ENCODE data around the gene PFDN4. TPM values are rescaled to one million over a fixed set of nuclear protein-coding genes. Genes with fewer than 3 reads are reported as not detected.

Gene PFDN4
- total RNA-seq, 1 donor from 2014 or later = 23.4 TPM

DNA sequence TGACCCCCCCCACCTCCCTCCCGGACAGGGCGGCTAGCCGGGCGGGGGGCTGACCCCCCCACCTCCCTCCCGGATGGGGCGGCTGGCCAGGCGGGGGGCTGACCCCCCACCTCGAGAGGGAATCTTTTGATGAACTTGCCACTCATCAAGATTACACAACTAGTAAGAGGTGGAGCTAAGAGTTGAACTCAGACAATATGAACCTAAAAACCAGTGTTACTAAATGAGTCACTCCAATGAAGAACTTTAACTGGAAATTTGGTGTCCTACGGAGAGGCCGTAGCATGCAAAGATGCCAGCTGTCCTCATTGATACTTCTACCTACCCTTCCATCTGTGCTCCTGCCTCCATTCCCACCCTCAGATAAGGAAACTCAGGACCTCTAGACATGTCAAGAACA lies 42.8 kb downstream of the PFDN4 start:
- intact Hi-C loops (cut with micrococcal nuclease) = no loop called here

DNA sequence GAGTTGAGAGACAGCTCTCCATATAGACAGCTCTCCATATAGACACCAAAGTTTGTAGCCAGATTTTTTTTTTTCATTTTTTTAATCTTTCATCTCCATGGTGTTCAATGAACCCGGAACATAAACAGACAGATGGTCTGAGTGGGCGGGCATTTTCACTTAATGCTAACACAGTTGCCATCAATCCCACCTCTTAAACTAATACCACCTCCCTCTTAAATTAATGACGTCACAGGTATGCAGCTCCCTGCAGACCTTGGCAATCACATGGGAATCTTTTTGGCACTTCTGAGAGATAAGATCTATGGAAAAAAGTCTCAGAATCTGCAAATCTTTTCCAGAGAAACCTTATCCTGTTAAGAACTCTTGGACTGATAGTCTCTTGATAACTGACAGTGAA lies 43.2 kb downstream of the PFDN4 start:
- TF ChIP-seq, protein P1, sequence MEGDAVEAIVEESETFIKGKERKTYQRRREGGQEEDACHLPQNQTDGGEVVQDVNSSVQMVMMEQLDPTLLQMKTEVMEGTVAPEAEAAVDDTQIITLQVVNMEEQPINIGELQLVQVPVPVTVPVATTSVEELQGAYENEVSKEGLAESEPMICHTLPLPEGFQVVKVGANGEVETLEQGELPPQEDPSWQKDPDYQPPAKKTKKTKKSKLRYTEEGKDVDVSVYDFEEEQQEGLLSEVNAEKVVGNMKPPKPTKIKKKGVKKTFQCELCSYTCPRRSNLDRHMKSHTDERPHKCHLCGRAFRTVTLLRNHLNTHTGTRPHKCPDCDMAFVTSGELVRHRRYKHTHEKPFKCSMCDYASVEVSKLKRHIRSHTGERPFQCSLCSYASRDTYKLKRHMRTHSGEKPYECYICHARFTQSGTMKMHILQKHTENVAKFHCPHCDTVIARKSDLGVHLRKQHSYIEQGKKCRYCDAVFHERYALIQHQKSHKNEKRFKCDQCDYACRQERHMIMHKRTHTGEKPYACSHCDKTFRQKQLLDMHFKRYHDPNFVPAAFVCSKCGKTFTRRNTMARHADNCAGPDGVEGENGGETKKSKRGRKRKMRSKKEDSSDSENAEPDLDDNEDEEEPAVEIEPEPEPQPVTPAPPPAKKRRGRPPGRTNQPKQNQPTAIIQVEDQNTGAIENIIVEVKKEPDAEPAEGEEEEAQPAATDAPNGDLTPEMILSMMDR (IDR thresholded peaks at IDR 0.05; ENCODE audit: borderline replicate concordance) = no peak
- no peaks in the 10 kb centered on the region for H3K27me3 ChIP-seq (ENCODE audit: low read depth)
- intact Hi-C loops (cut with micrococcal nuclease) = no loop called here
- H3K27ac ChIP-seq (replicated peaks) = no peak overlapping the region
- H3K9me3 ChIP-seq (replicated peaks) = no peaks in the 10 kb centered on the region
- H3K4me3 ChIP-seq = no peak overlapping the region
- H3K4me1 ChIP-seq = no peaks in the 10 kb centered on the region
- H3K36me3 ChIP-seq = no peaks in the 10 kb centered on the region
- no peak for DNase-seq

More for the DNA sequence above, 42.8 kb downstream of the PFDN4 start:
- no peaks in the 10 kb centered on the region for H3K36me3 ChIP-seq
- DNase-seq = no peak
- H3K27me3 ChIP-seq (ENCODE audit: low read depth) = no peaks in the 10 kb centered on the region
- TF ChIP-seq, protein P1 (IDR thresholded peaks at IDR 0.05; ENCODE audit: borderline replicate concordance) = no peak
- no peak overlapping the region for H3K27ac ChIP-seq (replicated peaks)
- H3K4me3 ChIP-seq = no peak overlapping the region
- no peaks in the 10 kb centered on the region for H3K4me1 ChIP-seq
- H3K9me3 ChIP-seq (replicated peaks) = no peaks in the 10 kb centered on the region

DNA sequence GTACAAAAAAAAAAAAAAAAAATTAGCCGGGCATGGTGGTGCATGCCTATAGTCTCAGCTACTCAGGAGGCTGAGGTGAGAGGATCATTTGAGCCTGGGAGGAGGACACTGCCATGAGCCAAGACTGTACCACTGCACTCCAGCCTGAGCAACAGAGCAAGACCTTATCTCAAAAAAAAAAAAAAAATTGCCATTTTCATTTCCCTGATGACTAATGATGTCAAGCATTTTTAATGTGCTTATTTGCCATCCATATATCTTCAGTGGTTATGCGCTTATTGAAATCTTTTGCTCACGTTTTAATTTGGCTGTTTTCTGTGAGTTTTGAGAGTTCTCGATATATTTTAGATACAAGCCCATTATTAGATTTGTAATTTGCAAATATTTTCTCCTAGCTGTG lies 46.7 kb downstream of the PFDN4 start:
- H3K27me3 ChIP-seq (ENCODE audit: low read depth) = no peaks in the 10 kb centered on the region
- no peaks in the 10 kb centered on the region for H3K9me3 ChIP-seq (replicated peaks)
- H3K4me1 ChIP-seq = no peaks in the 10 kb centered on the region
- intact Hi-C loops (cut with micrococcal nuclease) = no loop called here
- H3K27ac ChIP-seq (replicated peaks) = no peak overlapping the region
- H3K4me3 ChIP-seq = no peak overlapping the region
- DNase-seq = no peak
- H3K36me3 ChIP-seq = no peaks in the 10 kb centered on the region
- TF ChIP-seq, protein P1 (IDR thresholded peaks at IDR 0.05; ENCODE audit: borderline replicate concordance) = no peak

DNA sequence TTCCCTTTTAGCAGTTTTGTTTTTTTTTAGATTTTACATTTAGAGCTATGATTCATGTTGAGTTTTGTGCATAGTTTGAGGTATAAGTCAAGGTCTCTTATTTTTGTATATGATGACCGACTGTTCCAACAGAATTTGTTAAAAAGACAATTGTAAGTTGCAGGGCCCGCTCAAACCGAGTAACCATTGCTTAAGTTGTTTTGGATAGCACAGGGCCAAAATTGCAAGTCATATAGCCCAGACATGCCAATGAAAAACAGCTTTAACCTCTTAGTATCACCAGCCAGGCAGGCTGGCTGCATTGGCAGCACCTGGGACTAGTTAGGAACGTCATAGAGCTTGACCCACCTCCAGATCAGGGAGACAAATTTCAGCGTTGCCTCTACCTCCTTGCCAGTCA lies 47.3 kb downstream of the PFDN4 start:
- DNase-seq = no peak
- Histone ChIP-seq H3K4me3 (no peak overlapping the region), H3K27me3 (ENCODE audit: low read depth) (no peaks in the 10 kb centered on the region), H3K4me1 (no peaks in the 10 kb centered on the region), H3K9me3 (replicated peaks) (no peaks in the 10 kb centered on the region), H3K36me3 (no peaks in the 10 kb centered on the region), H3K27ac (replicated peaks) (no peak overlapping the region)
- TF ChIP-seq, protein P1 (IDR thresholded peaks at IDR 0.05; ENCODE audit: borderline replicate concordance) = no peak
- intact Hi-C loops (cut with micrococcal nuclease) = no loop called here

DNA sequence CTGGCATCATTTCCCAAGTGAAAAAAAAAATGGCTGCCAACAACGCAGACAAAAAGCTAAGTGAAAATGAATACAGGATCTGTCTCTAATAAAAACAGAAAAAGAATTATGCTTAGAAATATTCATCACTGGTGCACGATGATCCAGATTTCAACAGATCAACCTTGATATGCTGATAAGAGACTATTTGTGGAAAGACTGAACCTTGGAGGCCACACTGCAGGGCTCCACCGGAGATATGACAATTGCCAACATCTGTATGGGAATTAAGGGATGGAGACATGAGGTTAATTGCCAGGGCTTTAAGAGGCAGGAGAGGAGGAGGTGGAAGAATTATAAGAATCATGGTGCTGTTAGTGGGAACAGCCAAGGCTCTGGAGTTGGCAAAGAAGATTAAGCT lies 48.3 kb downstream of the PFDN4 start:
- intact Hi-C loops (cut with micrococcal nuclease) = no loop called here
- Histone ChIP-seq H3K36me3 (no peaks in the 10 kb centered on the region), H3K9me3 (replicated peaks) (no peaks in the 10 kb centered on the region), H3K27me3 (ENCODE audit: low read depth) (no peaks in the 10 kb centered on the region), H3K4me1 (no peaks in the 10 kb centered on the region), H3K27ac (replicated peaks) (no peak overlapping the region), H3K4me3 (no peak overlapping the region)
- TF ChIP-seq, protein P1 (IDR thresholded peaks at IDR 0.05; ENCODE audit: borderline replicate concordance) = no peak
- no peak for DNase-seq
